Measurements from ENCODE around the gene SND1. TPM values are rescaled to one million over a fixed set of nuclear protein-coding genes. Genes with fewer than 3 reads are reported as not detected.

The SND1 gene
- total and polyA plus RNA-seq, 2 of the 4 experiments (the other 2 are of a cell fraction): 154 to 294 TPM

DNA sequence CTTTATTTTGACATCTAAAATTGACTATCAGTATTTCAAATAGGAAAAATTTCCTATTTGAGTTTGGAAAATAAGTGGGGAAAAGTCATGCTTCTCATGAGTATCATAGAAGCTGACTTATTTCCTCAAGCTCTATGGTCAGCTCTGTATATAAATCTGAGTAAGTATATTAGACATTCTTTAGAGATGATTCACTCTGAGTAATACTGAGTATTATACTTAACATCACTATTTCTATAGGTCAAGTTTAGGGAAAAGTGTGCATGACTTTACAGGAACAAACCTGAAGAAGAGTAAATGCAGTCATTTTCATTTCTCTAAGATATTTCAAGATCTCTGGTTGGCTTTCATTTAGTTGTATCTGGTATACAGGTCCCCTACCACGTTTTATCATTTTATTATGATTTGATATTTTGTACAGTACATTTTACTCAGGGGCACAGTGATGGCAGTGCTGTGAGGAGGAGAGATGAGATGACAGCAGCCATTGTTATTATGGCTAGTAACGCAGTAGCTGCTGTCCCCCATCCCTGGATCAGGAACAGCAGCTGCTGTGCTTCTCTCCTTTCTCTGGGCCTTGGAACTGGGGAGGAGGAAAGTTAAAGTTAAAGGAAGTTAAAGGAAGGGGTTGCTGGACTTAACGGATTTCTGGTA lies 15.2 kb downstream of the SND1 start:
- in situ Hi-C loops (cut with MboI; ENCODE audit: low sequenced_read_pairs) (no loop called here), intact Hi-C loops (cut with micrococcal nuclease) (no loop called here), dilution Hi-C loops (cut with HindIII; ENCODE audit: low sequenced_read_pairs, unreplicated experiment) (no loop called here)
- H3K9me1 ChIP-seq (ENCODE audit: insufficient read depth, low read length): peaks cover 12% of the 10 kb centered on the region
- H3K9ac ChIP-seq (ENCODE audit: low read depth, low read length): no peak overlapping the region; the same call in 1 of the 2 replicates
- no TSS peak for BruUV-seq (replicated peaks)
- peak overlapping the region; percentile 78 for H3K18ac ChIP-seq (ENCODE audit: low read depth, low read length)
- peak overlapping the region; percentile 96 for H3K4ac ChIP-seq (ENCODE audit: low read depth, low read length)
- peak overlapping the region; percentile 8; the same call in 1 of the 3 replicates for H2BK15ac ChIP-seq (ENCODE audit: low read depth, low read length)
- ChIA-PET CTCF (no interaction called here), POLR2A (ENCODE audit: unreplicated experiment) (no interaction called here)
- no peak overlapping the region for H3K4me3 ChIP-seq (ENCODE audit: insufficient read depth, low read depth, low read length)
- H3K36me3 ChIP-seq (ENCODE audit: control insufficient read depth, insufficient read depth, low read length): peaks cover 5% of the 10 kb centered on the region
- no peaks in the 10 kb centered on the region for H3K27me3 ChIP-seq (ENCODE audit: control insufficient read depth, insufficient read depth, low read length)
- peak overlapping the region; percentile 95 for H3K23ac ChIP-seq (ENCODE audit: low read depth, low read length)
- peak overlapping the region; percentile 90 for H4K91ac ChIP-seq (ENCODE audit: insufficient read depth, low read depth, low read length)
- peak overlapping the region; percentile 94 for H3K4me2 ChIP-seq (ENCODE audit: low read depth, low read length)
- peak overlapping the region; percentile 86 for H2BK120ac ChIP-seq (ENCODE audit: low read depth, low read length)
- peak overlapping the region; percentile 18 for H2AK9ac ChIP-seq (replicated peaks; ENCODE audit: low read depth, low read length, poor library complexity)
- H2BK20ac ChIP-seq (ENCODE audit: low read depth, low read length): peak overlapping the region; percentile 68
- H2BK5ac ChIP-seq (ENCODE audit: low read depth, low read length, poor library complexity, severe bottlenecking): peak overlapping the region; percentile 98
- WGBS, 2 experiments (ENCODE audit: extremely low coverage in 2 of 2, insufficient read length in 1 of 2): 50% methylated on average over 1 of the region's 3 CpGs; no CpG with 5 or more reads in 1 of the 2 experiments
- peak; percentile 85 for ATAC-seq (ENCODE audit: low read depth)
- peak overlapping the region; percentile 75 for H2AK5ac ChIP-seq (ENCODE audit: low read depth, low read length)
- TF ChIP-seq FOS (IDR thresholded peaks at IDR 0.05; ENCODE audit: low read depth, low read length) (peak; percentile 46; the same call in 1 of the 2 replicates), CEBPB (IDR thresholded peaks at IDR 0.05; ENCODE audit: low read depth, low read length) (no peak), CTCF (conservative IDR thresholded peaks at IDR 0.05; ENCODE audit: low read depth, low read length) (no peak), BHLHE40 (IDR thresholded peaks at IDR 0.05; ENCODE audit: low read depth, low read length) (peak; percentile 12; the same call in 1 of the 2 replicates)
- TF ChIP-seq, protein P1, sequence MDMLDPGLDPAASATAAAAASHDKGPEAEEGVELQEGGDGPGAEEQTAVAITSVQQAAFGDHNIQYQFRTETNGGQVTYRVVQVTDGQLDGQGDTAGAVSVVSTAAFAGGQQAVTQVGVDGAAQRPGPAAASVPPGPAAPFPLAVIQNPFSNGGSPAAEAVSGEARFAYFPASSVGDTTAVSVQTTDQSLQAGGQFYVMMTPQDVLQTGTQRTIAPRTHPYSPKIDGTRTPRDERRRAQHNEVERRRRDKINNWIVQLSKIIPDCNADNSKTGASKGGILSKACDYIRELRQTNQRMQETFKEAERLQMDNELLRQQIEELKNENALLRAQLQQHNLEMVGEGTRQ (IDR thresholded peaks at IDR 0.05; ENCODE audit: low read depth, low read length): no peak
- H3K14ac ChIP-seq (replicated peaks; ENCODE audit: low read depth, low read length): peak overlapping the region; percentile 66
- H4K20me1 ChIP-seq (ENCODE audit: insufficient read depth, low read length): peaks cover 56% of the 10 kb centered on the region
- peak; percentile 86 for DNase-seq
- H2AFZ ChIP-seq (replicated peaks; ENCODE audit: low read length, poor library complexity): no peak overlapping the region
- peak overlapping the region; percentile 54 for H3K56ac ChIP-seq (ENCODE audit: extremely low read depth, insufficient read depth, low read length)
- peak overlapping the region; percentile 97 for H3K27ac ChIP-seq (ENCODE audit: insufficient read depth, low read length)
- H4K5ac ChIP-seq (ENCODE audit: low read depth, low read length): peak overlapping the region; percentile 58
- H4K8ac ChIP-seq (ENCODE audit: low read depth in 2 of 2, low read length in 2 of 2): peak overlapping the region; percentile 6 to 93; a peak in 2 of 4 replicates
- peaks cover 16% of the 10 kb centered on the region for H3K4me1 ChIP-seq (ENCODE audit: control insufficient read depth, insufficient read depth, low read length)
- H3K79me1 ChIP-seq (ENCODE audit: low read depth in 1 of 2, low read length in 2 of 2): peaks cover 17 to 57% of the 10 kb centered on the region in 2 experiments
- no peaks in the 10 kb centered on the region for H3K9me3 ChIP-seq (ENCODE audit: control insufficient read depth, insufficient read depth, low read length)
